ENCODE measurements around the gene HDAC3. TPM values are rescaled to one million over a fixed set of nuclear protein-coding genes. Genes with fewer than 3 reads are reported as not detected.

Gene HDAC3
- total RNA-seq, 1 donor from 2014 or later: 44.7 TPM

- Histone ChIP-seq H3K4me3 (no peak overlapping the region), H3K4me1 (peaks cover 3% of the 10 kb centered on the region), H3K27ac (no peak overlapping the region), H3K9me3 (no peaks in the 10 kb centered on the region), H3K27me3 (no peaks in the 10 kb centered on the region), H3K36me3 (no peaks in the 10 kb centered on the region)
- intact Hi-C loops (cut with DNase I): no loop called here
- TF ChIP-seq CTCF (IDR thresholded peaks at IDR 0.05): no peak
- TF ChIP-seq POLR2AphosphoS5 (IDR thresholded peaks at IDR 0.05; ENCODE audit: insufficient read depth in 1 of 2, low read depth in 1 of 2): no peak
- TF ChIP-seq POLR2A (IDR thresholded peaks at IDR 0.05): no peak
- no peak for DNase-seq (ENCODE audit: extremely low spot score in 2 of 2)
Measured at GRCh38 chr5:141597394-141597793, 39.3 kb downstream of the HDAC3 start.

GRCh38 chr5:141596867-141597266 is 39.8 kb downstream of the HDAC3 start:
- DNase-seq (ENCODE audit: extremely low spot score in 2 of 2): no peak
- Histone ChIP-seq H3K4me3 (no peak overlapping the region), H3K27me3 (no peaks in the 10 kb centered on the region), H3K36me3 (no peaks in the 10 kb centered on the region), H3K9me3 (no peaks in the 10 kb centered on the region), H3K4me1 (no peaks in the 10 kb centered on the region), H3K27ac (no peak overlapping the region)
- intact Hi-C loops (cut with DNase I): no loop called here
- no peak for TF ChIP-seq CTCF (IDR thresholded peaks at IDR 0.05)
- no peak for TF ChIP-seq POLR2AphosphoS5 (IDR thresholded peaks at IDR 0.05; ENCODE audit: insufficient read depth in 1 of 2, low read depth in 1 of 2)
- TF ChIP-seq POLR2A (IDR thresholded peaks at IDR 0.05): no peak

- DNase-seq (ENCODE audit: extremely low spot score in 2 of 2): no peak
- H3K36me3 ChIP-seq: peaks cover 0 to 19% of the 10 kb centered on the region in 2 donors
- no peak overlapping the region for H3K27ac ChIP-seq
- intact Hi-C loops (cut with DNase I): no loop called here
- H3K4me3 ChIP-seq: no peak overlapping the region
- H3K27me3 ChIP-seq: no peaks in the 10 kb centered on the region
- TF ChIP-seq POLR2AphosphoS5 (IDR thresholded peaks at IDR 0.05; ENCODE audit: insufficient read depth in 1 of 2, low read depth in 1 of 2) (no peak), POLR2A (IDR thresholded peaks at IDR 0.05) (no peak), CTCF (IDR thresholded peaks at IDR 0.05) (no peak)
- no peaks in the 10 kb centered on the region for H3K4me1 ChIP-seq
- no peaks in the 10 kb centered on the region for H3K9me3 ChIP-seq
Measured at GRCh38 chr5:141590127-141590526, 46.5 kb downstream of the HDAC3 start.

- Histone ChIP-seq H3K9me3 (no peaks in the 10 kb centered on the region), H3K36me3 (peaks cover 0 to 49% of the 10 kb centered on the region in 2 donors), H3K27me3 (no peaks in the 10 kb centered on the region), H3K4me3 (no peak overlapping the region), H3K4me1 (no peaks in the 10 kb centered on the region), H3K27ac (no peak overlapping the region)
- no peak for DNase-seq (ENCODE audit: extremely low spot score in 2 of 2)
- no peak for TF ChIP-seq CTCF (IDR thresholded peaks at IDR 0.05)
- no peak for TF ChIP-seq POLR2A (IDR thresholded peaks at IDR 0.05)
- no peak for TF ChIP-seq POLR2AphosphoS5 (IDR thresholded peaks at IDR 0.05; ENCODE audit: insufficient read depth in 1 of 2, low read depth in 1 of 2)
- intact Hi-C loops (cut with DNase I): no loop called here
Measured at GRCh38 chr5:141586246-141586645, 50.4 kb downstream of the HDAC3 start.

GRCh38 chr5:141585594-141585993 is 51.1 kb downstream of the HDAC3 start:
- Histone ChIP-seq H3K4me1 (no peaks in the 10 kb centered on the region), H3K36me3 (peaks cover 0 to 55% of the 10 kb centered on the region in 2 donors)
- intact Hi-C loops (cut with DNase I): no loop called here

More at GRCh38 chr5:141585594-141585993, 51.1 kb downstream of the HDAC3 start:
- Histone ChIP-seq H3K27me3 (no peaks in the 10 kb centered on the region), H3K4me3 (no peak overlapping the region), H3K27ac (no peak overlapping the region), H3K9me3 (no peaks in the 10 kb centered on the region)
- TF ChIP-seq POLR2AphosphoS5 (IDR thresholded peaks at IDR 0.05; ENCODE audit: insufficient read depth in 1 of 2, low read depth in 1 of 2) (no peak), CTCF (IDR thresholded peaks at IDR 0.05) (no peak), POLR2A (IDR thresholded peaks at IDR 0.05) (no peak)
- no peak for DNase-seq (ENCODE audit: extremely low spot score in 2 of 2)

All from vagina (tissue), 2 donors.